ENCODE results near the gene CHRND.

DNA sequence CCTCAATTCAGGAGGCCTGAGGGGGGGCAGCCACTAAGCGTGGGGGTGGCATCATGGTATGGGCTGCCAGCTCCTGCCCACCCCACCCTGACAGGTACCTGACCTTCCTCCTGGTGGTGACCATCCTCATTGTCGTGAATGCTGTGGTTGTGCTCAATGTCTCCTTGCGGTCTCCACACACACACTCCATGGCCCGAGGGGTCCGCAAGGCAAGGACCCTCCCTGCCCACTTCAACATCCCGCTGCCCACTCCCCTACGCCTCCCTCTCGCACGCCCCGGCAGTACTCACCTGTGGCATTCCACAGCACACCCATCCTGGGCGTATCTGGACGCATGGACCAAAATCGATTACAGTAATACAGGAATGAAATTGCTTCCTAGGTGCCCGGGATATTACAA lies 17.5 kb downstream of the CHRND start:
- TF ChIP-seq CTCF (IDR thresholded peaks at IDR 0.05) (no peak), EP300 (IDR thresholded peaks at IDR 0.05) (no peak), POLR2A (IDR thresholded peaks at IDR 0.05) (no peak)
